GM19438 (cell line): ENCODE data around the gene MYO1A.
"Not testable (repeated sequence)": the region's sequence is repeated elsewhere in the genome, so short reads cannot be mapped to it uniquely, and the experiment has no call there.

ENCODE experiments used
- ATAC-seq: cut with Tn5 transposase; IDR thresholded peaks from one replicate; pipeline ENCODE4 v1.9.1; 2021; ENCODE audit warnings: low read depth; ENCODE audit not compliant: unreplicated experiment

MYO1A gene

DNA sequence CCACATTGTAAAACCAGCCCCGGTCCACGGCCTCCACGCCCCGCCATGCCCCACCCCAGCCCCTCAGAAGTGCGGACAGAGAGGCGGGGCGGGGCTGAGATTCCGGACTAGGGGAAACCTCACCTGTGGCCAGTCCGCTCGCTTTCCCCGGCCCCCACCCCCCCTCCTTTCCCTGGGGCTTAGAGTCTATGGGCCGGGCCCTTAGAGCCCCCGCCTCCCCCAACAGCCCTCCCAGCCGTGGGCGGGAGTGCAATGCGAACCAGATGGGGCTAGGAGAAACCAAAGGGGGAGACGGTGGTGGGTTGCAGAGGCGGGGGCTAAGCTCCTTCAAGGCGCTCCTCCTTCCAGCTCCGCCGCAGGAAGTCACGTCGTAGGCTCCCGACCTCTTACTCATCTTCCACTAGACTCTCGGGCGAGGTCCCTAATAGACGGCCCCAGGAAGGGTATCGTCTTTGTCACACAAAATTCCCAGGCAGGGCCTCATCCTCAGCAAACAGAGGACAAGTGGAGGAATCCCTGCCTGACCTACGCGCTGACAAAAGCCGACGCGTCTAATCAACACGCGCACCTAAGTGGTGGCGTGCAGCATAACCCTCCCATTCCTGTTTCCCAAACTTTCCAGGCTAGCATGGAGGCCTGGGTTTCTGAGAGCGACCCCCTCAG is 37.9 kb upstream of the MYO1A start:
- peak; percentile 35 for ATAC-seq

DNA sequence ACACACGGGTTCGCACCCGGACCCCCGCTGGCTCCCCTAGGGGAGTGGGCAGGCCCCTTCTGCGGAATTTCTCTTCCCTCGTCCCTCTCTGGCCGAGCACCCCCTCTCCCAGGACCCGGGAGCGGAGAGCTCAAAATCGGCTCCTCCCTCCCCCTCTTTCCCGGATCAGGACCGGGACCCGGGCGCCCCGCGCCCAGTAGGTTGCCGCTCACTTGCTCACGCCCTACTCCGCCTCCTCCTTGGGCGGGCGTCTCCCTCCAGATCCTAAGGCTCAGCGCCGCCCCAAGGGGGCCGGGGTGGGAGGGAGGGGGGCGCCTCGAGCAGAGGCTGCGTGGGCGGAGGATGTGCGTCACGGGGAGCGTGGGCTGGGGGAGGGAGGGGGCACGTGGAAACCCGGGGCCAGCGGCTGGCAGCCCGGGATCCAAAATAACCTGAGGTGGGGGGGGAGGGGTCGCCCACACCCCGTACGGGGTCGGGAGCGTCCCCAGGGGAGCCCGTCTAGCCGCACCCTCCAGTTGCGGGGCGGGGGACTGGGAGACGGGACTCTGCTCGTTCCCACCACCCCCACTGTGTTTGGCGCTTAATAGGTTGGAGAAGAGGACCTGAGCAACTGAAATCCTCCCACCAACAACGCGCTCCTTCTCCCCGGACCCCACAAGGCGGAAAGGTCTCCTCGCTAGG is 37.2 kb upstream of the MYO1A start:
- ATAC-seq = peak; percentile 33

DNA sequence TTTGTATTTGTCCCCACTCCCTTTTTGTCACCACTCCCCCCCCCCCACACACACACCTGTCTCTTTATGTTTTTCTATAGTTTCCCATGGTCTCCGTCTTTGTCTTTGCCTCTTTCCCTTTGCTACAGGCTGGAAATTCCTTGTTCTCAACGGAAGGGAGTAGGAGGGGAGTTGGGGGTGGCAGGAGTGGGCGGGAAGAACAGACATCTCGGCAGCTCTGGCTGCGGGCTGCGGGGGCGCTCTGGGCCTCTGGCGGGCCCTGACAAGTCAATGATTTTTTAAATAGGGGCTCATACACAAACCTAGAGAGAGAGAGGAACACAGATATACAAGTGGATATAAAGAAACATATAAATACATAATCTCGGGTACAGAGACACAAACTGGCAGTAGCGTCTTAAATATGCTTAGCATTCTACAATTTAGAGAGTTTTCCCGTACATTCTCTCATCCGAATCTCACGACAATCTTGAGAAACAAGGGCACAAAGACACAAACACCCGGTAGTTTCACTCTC is 36.6 kb upstream of the MYO1A start:
- no peak for ATAC-seq

DNA sequence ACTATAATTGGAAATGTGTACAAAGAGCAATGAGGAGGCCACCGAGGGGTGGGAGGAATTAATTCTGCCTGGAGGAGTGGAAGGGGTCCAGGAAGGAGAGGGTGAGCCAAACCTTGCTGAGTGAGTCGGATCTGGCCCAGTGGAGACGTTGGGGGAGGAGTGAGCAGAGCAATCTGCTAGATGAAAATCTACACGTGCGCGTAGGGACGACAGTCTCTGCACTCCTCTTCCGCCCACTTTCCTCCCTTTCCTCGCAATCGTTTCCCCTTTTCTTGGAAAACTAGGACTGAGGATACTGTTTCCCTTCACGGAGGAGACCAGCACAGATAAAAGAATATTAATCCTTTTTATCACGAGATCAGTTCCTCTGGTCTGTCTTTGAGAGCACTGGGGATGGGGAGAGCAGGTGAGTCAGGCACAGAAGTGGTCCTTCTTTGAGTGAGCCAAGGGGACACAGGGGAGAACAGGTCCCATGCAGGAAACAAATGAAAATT is 36.1 kb upstream of the MYO1A start:
- no peak for ATAC-seq

DNA sequence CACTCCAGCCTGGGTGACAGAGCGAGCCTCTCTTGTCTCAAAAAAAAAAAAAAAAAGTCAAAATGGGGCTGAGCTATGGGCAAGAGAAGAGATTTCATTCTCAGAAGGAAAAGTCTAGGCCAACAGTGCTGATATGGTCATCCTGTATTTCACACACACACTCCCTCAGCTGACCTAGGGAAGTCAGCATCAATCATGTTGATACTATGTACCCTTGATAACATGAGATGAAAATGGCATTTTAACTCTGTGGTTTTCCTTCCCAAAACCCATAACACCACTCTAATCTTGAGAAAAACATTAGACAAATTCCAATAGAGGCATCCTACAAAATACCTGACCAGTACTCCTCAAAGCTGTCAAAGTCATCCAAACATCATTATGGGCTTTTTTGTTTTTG is 30.9 kb upstream of the MYO1A start:
- no peak for ATAC-seq

DNA sequence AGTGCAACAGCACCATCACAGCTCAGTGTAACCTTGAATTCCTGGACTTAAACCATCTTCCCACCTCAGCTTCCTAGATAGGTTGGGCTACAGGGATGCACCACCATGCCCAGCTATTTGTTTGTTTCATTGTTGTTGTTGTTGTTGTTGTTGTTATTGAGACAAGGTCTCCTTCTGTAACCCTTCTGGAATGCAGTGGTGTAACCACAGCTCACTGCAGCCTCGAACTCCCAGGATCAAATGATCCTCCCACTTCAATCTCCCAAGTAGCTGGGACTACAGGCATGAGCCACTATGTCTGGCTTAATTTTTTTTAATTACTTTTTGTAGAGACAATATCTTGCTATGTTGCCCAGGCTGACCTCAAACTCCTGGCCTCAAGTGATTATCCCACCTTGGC is 29.9 kb upstream of the MYO1A start:
- ATAC-seq = no peak

DNA sequence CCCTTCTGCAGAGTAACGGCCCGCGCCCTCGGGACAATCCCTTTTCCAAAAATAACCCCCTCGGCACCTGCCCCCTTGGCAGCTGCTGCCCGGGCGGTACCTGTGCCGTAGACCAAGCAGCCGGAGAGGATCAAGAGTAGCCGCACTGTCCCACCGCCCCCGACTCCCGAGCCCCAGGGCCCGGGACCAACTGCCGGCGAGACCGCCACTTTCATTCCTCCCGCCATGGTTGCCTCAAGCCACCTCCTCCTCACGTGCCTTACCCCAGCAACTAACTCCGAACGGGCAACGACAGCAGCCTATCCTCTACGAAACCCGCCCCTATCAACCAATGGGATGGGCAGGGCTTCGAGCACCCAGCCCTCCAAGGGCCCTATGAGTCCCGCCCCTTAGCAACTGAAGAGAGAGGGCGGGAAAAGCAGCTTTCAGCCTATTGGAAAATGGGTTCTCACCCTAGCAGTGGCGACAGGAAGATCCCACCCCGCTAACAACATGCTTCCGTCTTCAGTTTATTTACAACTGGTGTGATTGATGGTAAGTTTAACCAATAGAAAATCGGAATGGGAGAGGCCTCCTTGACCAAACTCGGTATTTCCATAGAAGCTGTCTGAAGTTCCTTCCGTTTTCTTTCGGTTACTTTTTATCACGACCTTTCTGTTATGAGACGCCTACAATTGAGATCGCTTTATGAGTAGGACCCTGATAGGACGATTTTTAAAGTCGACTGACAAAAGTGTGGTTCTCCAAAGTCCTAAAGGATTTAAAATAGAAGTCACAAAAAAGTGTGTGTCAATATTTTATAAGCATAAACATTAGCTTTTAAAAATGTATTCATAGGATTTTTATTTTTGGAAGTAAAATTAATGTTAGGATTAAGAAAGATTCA is 28.8 kb upstream of the MYO1A start, which contains the start of gene NEMP1:
NEMP1 (minus strand) TSS at position 273 of the 886 bp plus-strand sequence; CDS start at position 227, 46 bp downstream.
- ATAC-seq = peak; percentile 97

DNA sequence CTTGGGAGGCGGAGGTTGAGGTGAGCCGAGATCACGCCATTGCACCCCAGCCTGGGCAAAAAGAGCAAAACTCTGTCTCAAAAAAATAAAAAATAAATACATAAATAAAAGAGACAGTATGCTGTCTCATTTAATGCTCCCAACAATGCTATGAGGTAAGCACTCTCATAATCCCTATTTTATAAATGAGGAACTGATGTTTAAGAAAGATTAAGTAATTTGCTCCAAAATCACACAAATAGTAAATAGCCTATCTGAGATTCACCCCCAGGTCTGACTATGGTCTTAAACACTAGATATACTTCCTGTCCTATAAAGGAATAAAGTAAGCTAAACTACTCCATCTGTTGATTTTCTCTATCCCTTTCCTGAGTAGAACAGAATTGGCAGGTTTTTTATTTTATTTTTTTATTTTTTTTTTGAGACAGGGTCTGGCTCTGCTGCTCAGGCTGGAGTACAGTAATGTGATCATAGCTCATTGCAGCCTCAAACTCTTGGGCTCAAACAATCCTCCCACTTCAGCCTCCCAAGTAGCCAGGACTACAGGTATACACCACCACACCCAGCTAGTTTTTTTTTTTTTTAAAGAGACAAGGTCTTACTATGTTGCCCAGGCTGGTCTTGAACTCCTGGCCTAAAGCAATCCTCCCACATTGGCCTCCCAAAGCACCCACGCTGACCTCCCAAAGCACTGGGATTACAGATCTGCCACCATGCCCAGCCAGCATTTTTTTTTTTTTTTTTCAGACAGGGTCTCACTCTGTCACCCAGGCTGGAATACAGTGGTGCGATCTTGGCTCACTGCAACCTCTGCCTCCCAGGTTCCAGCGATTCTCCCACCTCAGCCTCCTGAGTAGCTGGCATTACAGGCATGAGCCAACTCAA is 23.9 kb upstream of the MYO1A start:
- ATAC-seq = not testable (repeated sequence)

DNA sequence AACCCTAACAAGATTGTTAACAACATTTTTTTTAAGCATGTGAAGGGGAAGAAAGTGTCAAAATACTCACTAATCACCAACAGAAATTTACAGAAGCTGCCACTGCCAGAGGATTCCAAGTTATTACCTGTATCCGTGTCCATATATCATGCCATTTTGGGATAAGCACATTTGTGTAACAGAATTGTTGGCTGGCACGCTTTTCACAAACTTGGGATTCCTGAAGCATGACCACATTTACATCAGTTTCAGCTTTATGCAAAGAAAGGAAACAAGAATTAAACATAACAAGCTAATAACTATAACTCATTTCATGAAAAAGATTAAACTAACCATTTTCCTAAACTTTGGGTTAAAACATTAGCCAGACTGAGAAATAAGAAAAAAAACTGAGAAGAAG is 22.7 kb upstream of the MYO1A start:
- ATAC-seq = no peak

DNA sequence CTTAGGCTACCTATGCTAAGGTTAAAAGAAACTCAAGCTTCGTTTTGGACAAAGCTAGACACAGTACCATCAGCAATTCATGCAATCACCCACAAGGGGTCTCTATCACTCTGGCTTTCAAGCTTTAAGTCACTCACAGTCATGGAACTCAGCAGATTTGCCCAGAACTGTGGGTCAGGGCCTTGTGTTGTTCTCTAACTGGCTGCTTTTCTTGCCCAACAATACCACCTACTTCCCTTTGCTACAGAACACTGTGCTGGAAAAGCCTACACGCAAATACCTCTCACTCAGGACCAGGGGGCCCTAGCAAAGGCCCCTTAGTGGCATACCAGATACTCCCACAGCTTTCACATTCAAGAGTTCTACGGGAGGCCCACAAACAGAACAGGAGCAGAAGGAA is 19.6 kb upstream of the MYO1A start:
- ATAC-seq = no peak

DNA sequence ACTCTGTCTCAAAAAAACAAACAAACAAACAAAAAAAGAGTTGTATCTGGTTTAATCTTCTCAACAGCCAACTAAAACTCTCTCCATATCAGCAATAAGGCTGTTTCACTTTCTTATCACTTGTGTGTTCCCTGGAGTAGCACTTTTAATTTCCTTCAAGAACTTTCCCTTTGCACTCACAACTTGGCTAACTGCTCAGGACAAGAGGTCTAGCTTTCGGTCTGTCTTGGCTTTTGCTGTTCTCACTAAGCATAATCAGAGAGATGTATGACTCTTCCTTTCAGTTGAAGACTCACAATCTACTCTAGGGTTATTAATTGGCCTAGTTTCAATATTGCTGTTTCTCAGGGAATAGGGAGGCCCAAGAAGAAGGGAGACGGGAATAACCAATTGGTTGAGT is 16.3 kb upstream of the MYO1A start:
- ATAC-seq = no peak

DNA sequence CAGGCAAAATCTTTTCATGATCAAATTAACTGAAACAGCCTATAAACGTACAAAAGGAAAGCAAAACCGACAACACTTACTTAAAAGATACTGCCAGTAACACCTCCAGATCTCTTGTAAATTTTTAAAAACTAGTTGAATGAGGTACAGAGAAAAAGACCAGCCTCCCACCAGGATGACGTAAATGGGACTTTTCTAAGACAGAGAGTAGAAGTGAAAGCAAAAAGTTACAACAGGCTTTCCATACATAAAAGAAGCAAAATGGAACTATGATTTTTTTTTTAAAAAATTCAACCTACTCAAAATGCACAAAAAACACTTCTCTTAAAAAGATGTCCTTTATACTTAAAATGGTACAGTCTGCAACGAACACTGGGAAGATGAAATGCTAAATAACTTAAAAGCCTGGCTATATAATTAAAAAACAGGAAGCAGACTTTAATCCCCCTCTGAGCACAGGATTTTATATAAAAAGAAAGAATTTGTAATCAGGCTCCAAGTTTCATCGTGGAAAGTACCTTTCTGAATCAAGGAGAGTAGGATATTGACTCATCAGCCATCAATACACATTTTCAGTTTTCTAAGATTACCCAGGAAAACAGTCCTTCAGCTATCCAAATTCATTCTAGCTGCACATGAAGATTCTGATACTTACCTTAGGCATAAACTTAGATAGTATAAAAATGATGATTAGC is 14.2 kb upstream of the MYO1A start:
- ATAC-seq = no peak

DNA sequence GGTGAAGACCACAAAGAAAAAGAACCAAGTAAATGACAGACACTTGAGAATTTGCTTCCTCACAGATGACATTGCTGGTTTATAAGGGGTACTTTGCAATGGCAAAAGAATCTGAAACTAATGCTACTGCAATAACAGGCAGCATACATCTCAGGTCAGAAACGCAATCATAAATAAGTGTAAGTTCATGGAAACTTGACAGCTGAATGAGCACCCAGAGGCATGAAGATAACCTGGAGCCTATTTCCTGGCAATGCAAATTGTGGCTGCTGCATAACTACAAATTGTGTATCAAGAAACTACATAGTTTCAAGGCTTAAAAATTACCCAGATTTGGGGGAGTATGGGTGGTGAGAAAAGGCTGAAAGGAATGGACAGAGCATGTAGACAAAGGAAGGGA is 8.5 kb upstream of the MYO1A start:
- ATAC-seq = no peak

DNA sequence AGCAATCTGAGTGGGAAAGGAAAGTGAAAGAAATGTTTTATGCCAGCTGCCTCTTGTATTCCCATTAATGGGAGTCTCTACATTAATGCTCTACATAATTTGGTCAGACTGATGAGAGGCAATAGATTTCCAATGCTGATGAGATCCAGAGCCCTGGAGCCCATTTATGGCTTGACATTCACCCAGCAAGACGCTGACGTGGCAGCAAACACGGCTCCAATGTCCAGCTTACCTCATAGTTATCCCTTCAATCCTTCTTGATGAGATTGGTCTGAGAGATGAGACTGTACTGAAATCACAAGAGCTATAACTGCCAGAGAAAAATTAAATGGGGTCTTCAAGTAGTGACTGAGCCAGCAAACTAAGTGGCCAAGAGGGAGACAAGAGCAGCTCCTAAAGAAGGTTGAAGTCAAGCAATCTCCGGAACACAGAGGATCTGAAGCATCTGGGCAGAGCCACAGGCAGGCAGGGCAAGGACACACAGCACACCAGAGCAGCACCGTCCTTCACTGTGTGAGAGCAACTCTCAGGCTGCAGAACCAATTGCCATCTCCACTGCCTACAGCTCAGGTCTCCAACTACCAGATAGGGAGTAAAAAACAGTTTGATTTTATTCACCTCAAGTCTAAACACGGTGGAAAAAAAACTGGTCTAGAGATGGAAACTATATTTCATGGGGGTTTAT is 7.3 kb upstream of the MYO1A start:
- ATAC-seq = no peak

DNA sequence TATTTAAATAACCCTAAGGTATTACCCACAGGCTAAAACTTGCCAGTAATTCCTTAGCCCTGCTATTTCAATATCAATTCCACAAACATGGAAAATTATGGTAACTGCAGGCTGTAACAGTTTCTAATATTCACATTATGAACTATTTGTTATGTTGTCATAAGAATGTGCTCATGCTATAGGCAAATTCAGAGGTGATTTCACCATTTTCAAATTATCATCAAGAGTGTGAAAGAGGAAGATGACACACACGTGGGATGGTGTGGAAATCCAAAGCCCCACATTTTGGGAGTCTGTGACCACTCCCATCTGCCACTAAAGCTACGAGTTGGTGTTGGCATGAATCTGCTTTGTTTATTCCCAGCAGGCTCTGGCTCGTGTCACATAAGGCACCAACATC is 5.9 kb upstream of the MYO1A start:
- ATAC-seq = no peak

DNA sequence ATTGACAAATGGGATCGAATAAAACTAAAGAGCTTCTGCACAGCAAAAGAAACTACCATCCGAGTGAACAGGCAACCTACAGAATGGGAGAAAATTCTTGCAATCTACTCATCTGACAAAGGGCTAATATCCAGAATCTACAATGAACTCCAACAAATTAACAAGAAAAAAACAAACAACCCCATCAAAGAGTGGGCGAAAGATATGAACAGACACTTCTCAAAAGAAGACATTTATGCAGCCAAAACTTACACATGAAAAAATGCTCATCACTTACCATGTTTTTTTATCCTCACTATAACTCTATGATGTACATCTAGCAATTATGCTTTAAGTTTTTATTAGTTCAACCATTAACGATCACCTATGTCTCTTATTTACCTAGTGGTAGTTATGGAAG is 4.0 kb upstream of the MYO1A start:
- not testable (repeated sequence) for ATAC-seq

DNA sequence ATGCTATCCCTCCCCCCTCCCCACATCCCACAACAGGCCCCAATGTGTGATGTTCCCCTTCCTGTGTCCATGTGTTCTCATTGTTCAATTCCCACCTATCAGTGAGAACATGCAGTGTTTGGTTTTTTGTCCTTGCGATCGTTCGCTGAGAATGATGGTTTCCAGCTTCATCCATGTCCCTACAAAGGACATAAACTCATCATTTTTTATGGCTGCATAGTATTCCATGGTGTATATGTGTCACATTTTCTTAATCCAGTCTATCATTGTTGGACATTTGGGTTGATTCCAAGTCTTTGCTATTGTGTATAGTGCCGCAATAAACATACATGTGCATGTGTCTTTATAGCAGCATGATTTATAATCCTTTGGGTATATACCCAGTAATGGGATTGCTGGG is 3.2 kb upstream of the MYO1A start:
- not testable (repeated sequence) for ATAC-seq

DNA sequence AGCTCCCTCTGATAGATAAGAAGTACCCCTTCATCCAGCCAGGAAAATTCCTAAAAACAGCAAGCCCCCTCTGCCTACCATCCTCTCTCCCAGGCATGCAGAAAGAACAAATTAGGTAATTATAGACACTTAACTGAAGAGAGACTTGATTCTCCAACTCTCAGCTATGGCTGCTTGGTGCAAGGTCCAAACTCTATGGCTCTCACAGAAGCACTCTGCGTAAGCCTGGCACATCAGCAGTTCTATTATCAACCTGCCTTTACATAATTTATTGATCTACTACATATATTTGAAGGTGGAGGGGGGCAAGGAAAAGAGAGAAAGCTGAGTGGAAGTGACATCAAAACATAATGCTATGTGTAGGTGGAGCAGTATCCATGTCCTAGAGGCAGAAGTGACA is 1.1 kb upstream of the MYO1A start:
- no peak for ATAC-seq

DNA sequence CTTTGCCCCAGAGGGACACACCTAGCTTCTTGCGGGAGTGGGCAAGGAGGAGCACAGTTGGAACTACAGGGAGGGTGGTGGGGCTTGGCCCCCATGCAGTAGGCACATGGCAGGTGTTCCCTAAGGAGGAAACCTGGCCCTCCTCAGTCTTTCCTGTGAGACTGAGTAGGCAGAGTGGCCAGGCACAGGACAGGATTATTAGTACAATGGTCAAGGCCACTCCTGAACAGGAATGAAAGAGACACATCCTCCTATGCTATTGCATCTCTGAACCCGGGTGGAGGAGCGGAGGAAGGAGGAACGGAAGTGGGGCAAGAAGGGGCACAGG is 846 bp downstream of the MYO1A start:
- ATAC-seq = no peak
